ENCODE measurements around the gene SH2B3. TPM values are rescaled to one million over a fixed set of nuclear protein-coding genes. Genes with fewer than 3 reads are reported as not detected.

SH2B3 gene
- total RNA-seq, 4 donors from 2014 or later: 14.1 to 36.5 (median 25.6) TPM

- Histone ChIP-seq H3K4me3 (replicated peaks in 1 of 3) (no peak overlapping the region), H3K9me3 (no peaks in the 10 kb centered on the region), H3K36me3 (peaks cover 17 to 19% of the 10 kb centered on the region in 2 donors), H3K27ac (peak overlapping the region in 2 of 3 donors; percentile 47 to 65), H3K4me1 (peaks cover 10 to 77% of the 10 kb centered on the region in 2 donors), H3K27me3 (no peaks in the 10 kb centered on the region)
- DNase-seq: peak; percentile 29 to 37
- intact Hi-C loops (cut with DNase I): no loop called here
- TF ChIP-seq CTCF (IDR thresholded peaks at IDR 0.05) (no peak), POLR2A (IDR thresholded peaks at IDR 0.05) (no peak)
- WGBS, 2 donors: 76 to 80% methylated on average over 9 to 10 of the region's 11 CpGs
Measured at GRCh38 chr12:111444925-111445725, 39.4 kb downstream of the SH2B3 start.

- WGBS, 2 donors: 54 to 57% methylated on average over 3 to 6 of the region's 6 CpGs
- TF ChIP-seq POLR2A (IDR thresholded peaks at IDR 0.05): no peak
- TF ChIP-seq CTCF (IDR thresholded peaks at IDR 0.05): no peak
- intact Hi-C loops (cut with DNase I): no loop called here
- Histone ChIP-seq H3K4me3 (replicated peaks in 1 of 3) (no peak overlapping the region), H3K9me3 (no peaks in the 10 kb centered on the region), H3K36me3 (peaks cover 22 to 25% of the 10 kb centered on the region in 2 donors), H3K27ac (peak overlapping the region in 2 of 3 donors; percentile 47 to 65), H3K4me1 (peaks cover 10 to 73% of the 10 kb centered on the region in 2 donors), H3K27me3 (no peaks in the 10 kb centered on the region)
- DNase-seq: peak; percentile 57 to 64
Measured at GRCh38 chr12:111445726-111446581, 40.2 kb downstream of the SH2B3 start.

- Histone ChIP-seq H3K27ac (peak overlapping the region in 2 of 3 donors; percentile 29 to 65), H3K36me3 (peaks cover 22 to 25% of the 10 kb centered on the region in 2 donors), H3K4me1 (peaks cover 10 to 65% of the 10 kb centered on the region in 2 donors), H3K4me3 (replicated peaks in 1 of 3) (no peak overlapping the region), H3K27me3 (no peaks in the 10 kb centered on the region), H3K9me3 (no peaks in the 10 kb centered on the region)
- WGBS, 2 donors: 82 to 85% methylated on average over 13 to 17 of the region's 20 CpGs
- no peak for TF ChIP-seq POLR2A (IDR thresholded peaks at IDR 0.05)
- TF ChIP-seq CTCF (IDR thresholded peaks at IDR 0.05): no peak
- DNase-seq: no peak
- intact Hi-C loops (cut with DNase I): no loop called here
Measured at GRCh38 chr12:111446631-111447570, 41.2 kb downstream of the SH2B3 start.

GRCh38 chr12:111447571-111448265 is 42.0 kb downstream of the SH2B3 start:
- DNase-seq: no peak
- Histone ChIP-seq H3K36me3 (peaks cover 22 to 25% of the 10 kb centered on the region in 2 donors), H3K9me3 (no peaks in the 10 kb centered on the region), H3K27ac (no peak overlapping the region), H3K27me3 (no peaks in the 10 kb centered on the region), H3K4me1 (peaks cover 5 to 57% of the 10 kb centered on the region in 2 donors), H3K4me3 (replicated peaks in 1 of 3) (no peak overlapping the region)
- 84 to 92% methylated on average over 24 to 28 of the region's 28 CpGs for WGBS, 2 donors
- intact Hi-C loops (cut with DNase I): no loop called here
- TF ChIP-seq POLR2A (IDR thresholded peaks at IDR 0.05) (no peak), CTCF (IDR thresholded peaks at IDR 0.05) (no peak)

Measured in thyroid gland (tissue), 4 donors.